ENCODE data around the gene ARCN1. TPM values are rescaled to one million over a fixed set of nuclear protein-coding genes. Genes with fewer than 3 reads are reported as not detected.

Gene ARCN1
- 162 and 165 TPM in 2 replicates for total RNA-seq

DNA sequence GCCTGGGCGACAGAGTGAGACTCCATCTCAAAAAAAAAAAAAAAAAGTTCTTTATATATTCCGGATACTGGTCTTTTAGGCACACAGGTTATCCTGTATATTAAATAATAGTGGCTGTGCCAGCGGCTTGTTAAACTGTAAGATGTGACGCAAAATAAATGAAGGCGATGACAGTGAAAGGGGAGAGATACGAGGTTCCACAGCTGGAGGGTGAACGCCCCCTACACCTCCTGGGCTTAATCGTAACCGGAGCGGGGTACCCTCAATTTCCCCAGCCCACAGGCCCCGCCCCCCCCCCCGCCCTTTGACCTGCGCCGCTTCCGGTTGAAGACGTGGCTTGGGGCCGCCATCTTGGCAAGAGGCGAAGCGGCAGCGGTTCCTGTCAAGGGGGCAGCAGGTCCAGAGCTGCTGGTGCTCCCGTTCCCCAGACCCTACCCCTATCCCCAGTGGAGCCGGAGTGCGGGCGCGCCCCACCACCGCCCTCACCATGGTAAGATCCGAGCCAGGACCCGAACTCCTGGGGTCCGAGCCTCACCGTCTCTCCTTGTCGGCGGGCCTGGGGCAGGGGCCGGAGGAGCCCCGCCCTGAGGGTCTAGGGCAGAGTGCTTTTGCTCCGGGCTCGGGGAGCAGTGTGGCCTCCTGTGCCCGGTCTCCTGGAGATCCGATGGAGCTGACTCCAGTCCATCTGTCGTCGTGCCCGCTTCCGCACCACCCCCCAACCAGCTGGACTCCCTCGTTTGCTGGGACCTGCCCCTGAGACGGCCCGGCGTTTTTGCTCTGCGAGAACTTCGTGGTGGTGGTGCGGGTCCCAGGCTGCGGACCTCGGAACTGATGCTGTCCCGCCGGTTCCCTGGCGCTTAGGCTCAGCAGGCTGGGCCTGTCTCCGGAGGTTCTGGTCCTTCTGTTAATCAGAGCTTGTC, at the start of gene ARCN1:
TSS of gene ARCN1 (plus strand) at position 349 of the 920 bp plus-strand sequence. CDS start at position 488, 139 bp downstream.
- intact Hi-C loops (cut with micrococcal nuclease), result loop anchor here (2.0 to 5.0 kb wide), 8 partner anchors 34 to 1244 kb away; partner anchors contain the start of genes DDX6, PHLDB1, UBE4A and VPS11
- Mint-ChIP-seq H3K36me3 (ENCODE audit: low read depth) (peaks cover 9% of the 10 kb centered on the region), H3K27me3 (ENCODE audit: insufficient read depth) (no peaks in the 10 kb centered on the region), H3K4me1 (ENCODE audit: low read depth) (peaks cover 51% of the 10 kb centered on the region), H3K27ac (peak within 1 kb of the TSS; percentile 96), H3K4me3 (peak within 1 kb of the TSS; percentile 98), H3K9me3 (no peaks in the 10 kb centered on the region)
- DNase-seq (ENCODE audit: low spot score), result peak; percentile 69

DNA sequence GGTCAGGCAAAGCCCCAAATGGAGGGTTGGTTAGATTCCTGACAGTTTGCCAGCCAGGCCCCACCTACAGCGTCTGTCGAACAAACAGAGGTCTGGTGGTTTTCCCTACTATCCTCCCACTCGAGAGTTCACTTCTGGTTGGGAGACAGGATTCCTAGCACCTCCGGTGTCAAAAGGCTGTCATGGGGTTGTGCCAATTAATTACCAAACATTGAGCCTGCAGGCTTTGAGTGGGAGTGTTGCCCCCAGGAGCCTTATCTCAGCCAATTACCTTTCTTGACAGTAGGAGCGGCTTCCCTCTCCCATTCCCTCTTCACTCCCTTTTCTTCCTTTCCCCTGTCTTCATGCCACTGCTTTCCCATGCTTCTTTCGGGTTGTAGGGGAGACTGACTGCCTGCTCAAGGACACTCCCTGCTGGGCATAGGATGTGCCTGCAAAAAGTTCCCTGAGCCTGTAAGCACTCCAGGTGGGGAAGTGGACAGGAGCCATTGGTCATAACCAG, 49.6 kb upstream of the ARCN1 start:
- no peaks in the 10 kb centered on the region for H3K27me3 Mint-ChIP-seq (ENCODE audit: insufficient read depth)
- no peaks in the 10 kb centered on the region for H3K4me1 Mint-ChIP-seq (ENCODE audit: low read depth)
- no peak for DNase-seq (ENCODE audit: low spot score)
- no peaks in the 10 kb centered on the region for H3K9me3 Mint-ChIP-seq
- intact Hi-C loops (cut with micrococcal nuclease), result no loop called here
- H3K36me3 Mint-ChIP-seq (ENCODE audit: low read depth), result peaks cover 49% of the 10 kb centered on the region
- H3K4me3 Mint-ChIP-seq, result no peak overlapping the region
- no peak overlapping the region for H3K27ac Mint-ChIP-seq

DNA sequence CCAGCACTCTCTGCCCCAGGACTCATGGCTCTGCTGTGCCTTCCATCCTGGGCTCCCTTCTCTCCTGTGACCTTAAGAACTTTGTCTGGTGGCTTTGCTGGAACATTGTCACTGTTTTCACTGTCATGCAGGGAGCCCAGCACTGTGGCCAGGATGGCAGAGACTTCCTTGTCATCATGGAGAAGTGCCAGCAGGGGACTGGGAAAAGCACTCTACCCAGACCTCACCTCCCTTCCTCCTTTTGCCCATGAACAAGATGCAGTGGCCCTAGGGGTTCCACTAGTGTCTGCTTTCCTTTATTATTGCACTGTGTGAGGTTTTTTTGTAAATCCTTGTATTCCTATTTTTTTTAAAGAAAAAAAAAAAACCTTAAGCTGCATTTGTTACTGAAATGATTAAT, 47.9 kb upstream of the ARCN1 start:
- DNase-seq (ENCODE audit: low spot score), result no peak
- H3K36me3 Mint-ChIP-seq (ENCODE audit: low read depth), result peaks cover 49% of the 10 kb centered on the region
- peak overlapping the region; percentile 7 for H3K27ac Mint-ChIP-seq

DNA sequence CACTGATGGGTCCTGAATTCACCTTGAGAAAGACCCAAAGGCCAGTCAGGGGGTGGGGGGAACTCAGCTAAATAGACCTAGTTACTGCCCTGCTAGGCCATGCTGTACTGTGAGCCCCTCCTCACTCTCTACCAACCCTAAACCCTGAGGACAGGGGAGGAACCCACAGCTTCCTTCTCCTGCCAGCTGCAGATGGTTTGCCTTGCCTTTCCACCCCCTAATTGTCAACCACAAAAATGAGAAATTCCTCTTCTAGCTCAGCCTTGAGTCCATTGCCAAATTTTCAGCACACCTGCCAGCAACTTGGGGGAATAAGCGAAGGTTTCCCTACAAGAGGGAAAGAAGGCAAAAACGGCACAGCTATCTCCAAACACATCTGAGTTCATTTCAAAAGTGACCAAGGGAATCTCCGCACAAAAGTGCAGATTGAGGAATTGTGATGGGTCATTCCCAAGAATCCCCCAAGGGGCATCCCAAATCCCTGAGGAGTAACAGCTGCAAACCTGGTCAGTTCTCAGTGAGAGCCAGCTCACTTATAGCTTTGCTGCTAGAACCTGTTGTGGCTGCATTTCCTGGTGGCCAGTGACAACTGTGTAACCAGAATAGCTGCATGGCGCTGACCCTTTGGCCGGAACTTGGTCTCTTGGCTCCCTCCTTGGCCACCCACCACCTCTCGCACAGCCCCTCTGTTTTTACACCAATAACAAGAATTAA, 47.3 kb upstream of the ARCN1 start:
- Mint-ChIP-seq H3K4me1 (ENCODE audit: low read depth) (peaks cover 11% of the 10 kb centered on the region), H3K36me3 (ENCODE audit: low read depth) (peaks cover 46% of the 10 kb centered on the region), H3K27ac (no peak overlapping the region), H3K27me3 (ENCODE audit: insufficient read depth) (no peaks in the 10 kb centered on the region), H3K9me3 (no peaks in the 10 kb centered on the region), H3K4me3 (no peak overlapping the region)
- intact Hi-C loops (cut with micrococcal nuclease), result loop anchor here (5.0 kb wide), 1 partner anchor 33 kb away; no protein-coding TSS in a partner anchor
- DNase-seq (ENCODE audit: low spot score), result no peak

More for the DNA sequence above, 47.9 kb upstream of the ARCN1 start:
- Mint-ChIP-seq H3K4me1 (ENCODE audit: low read depth) (peaks cover 5% of the 10 kb centered on the region), H3K9me3 (no peaks in the 10 kb centered on the region), H3K4me3 (no peak overlapping the region), H3K27me3 (ENCODE audit: insufficient read depth) (no peaks in the 10 kb centered on the region)
- intact Hi-C loops (cut with micrococcal nuclease), result no loop called here

DNA sequence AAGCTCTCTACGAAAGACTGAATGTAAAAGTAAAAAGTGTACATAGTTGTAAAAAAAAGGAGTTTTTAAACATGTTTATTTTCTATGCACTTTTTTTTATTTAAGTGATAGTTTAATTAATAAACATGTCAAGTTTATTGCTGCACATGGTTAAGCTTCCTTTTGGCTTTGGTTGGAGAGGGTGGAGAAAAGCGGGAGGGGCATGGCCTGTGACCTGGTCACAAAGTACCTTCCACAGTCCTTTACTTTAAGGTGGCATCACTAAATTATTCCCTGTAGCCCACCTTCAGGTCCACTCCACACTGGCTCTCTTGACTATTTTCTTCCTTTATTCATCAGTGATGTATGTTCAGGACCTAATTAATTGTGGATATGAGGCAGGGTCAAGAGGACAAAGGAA, 45.5 kb upstream of the ARCN1 start:
- H3K27me3 Mint-ChIP-seq (ENCODE audit: insufficient read depth), result no peaks in the 10 kb centered on the region
- intact Hi-C loops (cut with micrococcal nuclease), result loop anchor here (5.0 kb wide), 1 partner anchor 34 kb away; no protein-coding TSS in a partner anchor
- H3K27ac Mint-ChIP-seq, result no peak overlapping the region
- H3K36me3 Mint-ChIP-seq (ENCODE audit: low read depth), result peaks cover 31% of the 10 kb centered on the region
- no peaks in the 10 kb centered on the region for H3K9me3 Mint-ChIP-seq
- peaks cover 20% of the 10 kb centered on the region for H3K4me1 Mint-ChIP-seq (ENCODE audit: low read depth)
- DNase-seq (ENCODE audit: low spot score), result no peak
- no peak overlapping the region for H3K4me3 Mint-ChIP-seq

DNA sequence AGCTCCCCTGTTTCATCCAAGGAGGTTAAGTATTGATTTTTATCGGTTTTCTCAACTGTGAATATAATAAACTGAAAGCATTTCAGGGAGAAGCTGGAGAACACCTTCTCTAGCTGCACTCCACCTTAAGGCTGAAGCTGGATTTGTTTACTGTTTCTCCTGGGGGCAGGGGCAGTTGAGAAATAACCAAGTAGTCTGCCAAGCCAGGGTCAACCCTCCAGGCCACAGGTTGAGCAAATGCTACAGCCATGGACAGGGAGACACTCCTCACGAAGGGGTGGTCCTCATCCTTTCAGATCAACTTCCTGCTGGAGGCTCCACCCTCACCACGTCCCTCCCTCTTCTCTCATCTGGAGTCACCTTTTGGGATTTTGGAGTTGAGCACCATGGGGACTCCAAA, 45.1 kb upstream of the ARCN1 start, which contains the start of gene TTC36:
TSS of gene TTC36 (plus strand) at position 366 of the 400 bp plus-strand sequence. CDS start at position 387, 21 bp downstream.
- Mint-ChIP-seq H3K4me3 (peak within 1 kb of the TSS; percentile 0), H3K36me3 (ENCODE audit: low read depth) (peaks cover 27% of the 10 kb centered on the region), H3K27ac (no peak within 1 kb of the TSS), H3K9me3 (no peaks in the 10 kb centered on the region), H3K27me3 (ENCODE audit: insufficient read depth) (no peaks in the 10 kb centered on the region), H3K4me1 (ENCODE audit: low read depth) (peaks cover 21% of the 10 kb centered on the region)
- DNase-seq (ENCODE audit: low spot score), result no peak
- intact Hi-C loops (cut with micrococcal nuclease), result loop anchor here (5.0 kb wide), 1 partner anchor 35 kb away; no protein-coding TSS in a partner anchor

DNA sequence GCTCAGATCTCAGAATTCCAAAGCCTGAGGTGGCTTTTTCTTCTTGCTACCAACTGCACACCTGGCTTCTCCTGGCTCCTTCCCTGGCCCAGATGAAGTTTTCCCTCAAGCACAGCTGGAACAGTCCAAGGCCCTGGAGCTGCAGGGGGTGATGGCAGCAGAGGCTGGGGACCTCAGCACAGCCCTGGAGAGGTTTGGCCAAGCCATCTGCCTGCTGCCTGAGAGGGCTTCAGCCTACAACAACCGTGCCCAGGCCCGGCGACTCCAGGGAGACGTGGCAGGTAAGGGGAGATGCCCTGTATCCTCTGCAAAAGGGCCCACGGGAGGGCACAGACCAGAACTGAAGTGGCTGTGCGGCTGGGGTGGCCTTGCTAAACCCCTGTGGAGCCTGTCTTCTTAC, 43.7 kb upstream of the ARCN1 start:
- Mint-ChIP-seq H3K36me3 (ENCODE audit: low read depth) (peaks cover 19% of the 10 kb centered on the region), H3K4me1 (ENCODE audit: low read depth) (peaks cover 21% of the 10 kb centered on the region), H3K4me3 (no peak overlapping the region), H3K27ac (no peak overlapping the region), H3K9me3 (no peaks in the 10 kb centered on the region), H3K27me3 (ENCODE audit: insufficient read depth) (no peaks in the 10 kb centered on the region)
- intact Hi-C loops (cut with micrococcal nuclease), result loop anchor here (5.0 kb wide), 1 partner anchor 36 kb away; no protein-coding TSS in a partner anchor
- DNase-seq (ENCODE audit: low spot score), result no peak

DNA sequence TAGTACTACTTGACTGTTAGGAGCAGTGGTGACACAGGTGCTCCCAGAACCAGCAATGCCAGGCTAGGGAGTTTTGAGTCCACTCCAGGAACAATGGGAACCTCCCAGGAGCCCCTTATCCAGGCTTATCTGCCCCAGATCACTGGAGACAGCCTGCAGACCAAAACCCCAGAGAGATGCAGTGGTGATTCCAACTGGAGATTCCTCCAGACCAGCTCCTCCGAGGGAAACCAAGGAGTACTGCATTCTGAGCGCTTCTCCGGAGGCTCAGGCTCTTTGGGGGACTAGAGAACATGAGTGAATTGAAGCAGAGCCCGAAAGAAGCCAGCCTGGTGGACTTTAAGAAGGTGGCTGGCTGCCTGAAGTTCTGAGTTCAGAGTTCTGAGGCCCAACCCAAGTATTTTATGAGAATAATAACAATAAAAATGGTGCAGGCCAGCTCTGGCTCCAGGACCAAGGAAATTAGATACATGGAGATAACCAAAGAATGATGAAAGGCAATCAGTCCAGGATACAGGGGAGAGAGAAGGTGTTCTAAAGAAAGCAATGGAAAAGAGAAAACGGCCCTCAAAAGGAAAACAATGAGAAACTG, 42.5 kb upstream of the ARCN1 start:
- H3K27me3 Mint-ChIP-seq (ENCODE audit: insufficient read depth), result no peaks in the 10 kb centered on the region

DNA sequence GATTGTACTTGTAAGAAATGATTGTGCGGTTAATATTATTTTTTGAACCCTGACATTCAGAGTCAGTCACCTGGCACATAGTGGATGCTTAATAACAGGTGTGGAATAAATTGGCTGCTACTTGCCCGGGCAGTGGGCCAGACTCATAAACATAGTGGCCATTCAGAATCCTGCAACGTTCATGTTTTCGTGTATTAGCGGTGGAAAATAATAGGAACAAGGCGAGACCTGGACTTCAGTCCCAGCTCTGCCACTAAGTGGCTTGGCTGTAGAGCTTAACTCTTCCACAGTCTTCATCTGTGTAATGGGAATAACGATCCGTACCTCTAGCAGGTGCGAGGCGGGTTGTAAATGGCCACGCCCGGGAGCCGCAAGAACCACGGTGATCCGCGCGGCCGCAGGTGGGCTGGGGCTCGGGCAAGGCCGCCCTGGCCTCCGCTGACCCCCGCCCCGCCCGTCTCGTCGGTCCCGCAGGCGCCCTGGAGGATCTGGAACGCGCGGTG, 42.0 kb upstream of the ARCN1 start:
- Mint-ChIP-seq H3K4me3 (peak overlapping the region; percentile 89), H3K9me3 (no peaks in the 10 kb centered on the region), H3K27me3 (ENCODE audit: insufficient read depth) (no peaks in the 10 kb centered on the region), H3K4me1 (ENCODE audit: low read depth) (peaks cover 21% of the 10 kb centered on the region), H3K27ac (peak overlapping the region; percentile 83), H3K36me3 (ENCODE audit: low read depth) (peaks cover 8% of the 10 kb centered on the region)
- intact Hi-C loops (cut with micrococcal nuclease), result no loop called here
- no peak for DNase-seq (ENCODE audit: low spot score)

More for the DNA sequence above, 42.5 kb upstream of the ARCN1 start:
- Mint-ChIP-seq H3K4me1 (ENCODE audit: low read depth) (peaks cover 21% of the 10 kb centered on the region), H3K36me3 (ENCODE audit: low read depth) (peaks cover 11% of the 10 kb centered on the region), H3K4me3 (peak overlapping the region; percentile 89), H3K27ac (peak overlapping the region; percentile 83), H3K9me3 (no peaks in the 10 kb centered on the region)
- intact Hi-C loops (cut with micrococcal nuclease), result loop anchor here (5.0 kb wide), 1 partner anchor 37 kb away; no protein-coding TSS in a partner anchor
- DNase-seq (ENCODE audit: low spot score), result no peak

DNA sequence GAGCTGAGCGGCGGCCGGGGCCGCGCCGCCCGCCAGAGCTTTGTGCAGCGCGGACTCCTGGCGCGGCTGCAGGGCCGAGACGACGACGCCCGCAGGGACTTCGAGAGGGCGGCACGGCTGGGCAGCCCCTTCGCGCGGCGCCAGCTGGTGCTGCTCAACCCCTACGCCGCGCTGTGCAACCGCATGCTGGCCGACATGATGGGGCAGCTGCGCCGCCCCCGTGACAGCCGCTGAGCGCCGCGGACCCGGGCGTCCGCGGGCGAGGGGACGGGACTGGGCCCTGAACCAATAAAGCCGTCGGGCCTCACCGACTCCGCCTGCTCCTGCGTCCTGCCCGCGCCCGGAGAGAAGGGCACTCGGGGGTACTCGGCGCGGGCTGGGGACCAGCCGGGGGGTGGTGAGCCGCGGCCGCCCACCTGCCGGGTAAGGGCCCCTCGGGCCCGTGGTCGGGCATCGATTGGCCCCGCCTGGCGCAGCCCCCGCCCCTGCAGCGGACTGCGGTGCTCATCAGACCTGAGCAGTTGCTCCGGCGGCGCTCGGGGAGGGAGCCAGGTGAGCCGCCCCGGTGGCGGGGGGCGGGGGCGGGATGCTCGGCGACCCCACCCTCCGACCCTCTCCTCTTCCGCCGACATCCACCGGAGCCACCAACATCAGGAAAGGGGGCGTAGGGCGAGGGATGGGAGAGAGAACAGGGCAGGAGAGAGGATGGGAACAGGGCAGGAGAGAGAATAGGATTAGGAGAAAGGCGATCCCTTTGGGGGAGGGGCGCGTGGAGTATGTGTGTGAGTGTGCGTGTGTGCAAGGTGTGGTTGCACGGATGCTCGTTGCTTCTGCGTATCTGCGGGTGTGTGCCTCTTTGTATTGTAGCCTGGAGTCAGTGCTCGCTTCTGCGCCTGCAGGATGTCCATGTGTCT, 41.3 kb upstream of the ARCN1 start, which contains the start of gene TMEM25:
TSS of gene TMEM25 (plus strand) at position 510 of the 914 bp plus-strand sequence. CDS start 610 bp downstream, outside the sequence.
- H3K27me3 Mint-ChIP-seq (ENCODE audit: insufficient read depth), result no peaks in the 10 kb centered on the region
- H3K4me3 Mint-ChIP-seq, result peak within 1 kb of the TSS; percentile 89
- peak within 1 kb of the TSS; percentile 88 for H3K27ac Mint-ChIP-seq
- DNase-seq (ENCODE audit: low spot score), result peak; percentile 71
- H3K4me1 Mint-ChIP-seq (ENCODE audit: low read depth), result peaks cover 21% of the 10 kb centered on the region
- no peaks in the 10 kb centered on the region for H3K9me3 Mint-ChIP-seq
- intact Hi-C loops (cut with micrococcal nuclease), result loop anchor here (1.0 kb wide), 2 partner anchors 35 to 95 kb away; partner anchors contain the start of gene KMT2A
- H3K36me3 Mint-ChIP-seq (ENCODE audit: low read depth), result peaks cover 8% of the 10 kb centered on the region

DNA sequence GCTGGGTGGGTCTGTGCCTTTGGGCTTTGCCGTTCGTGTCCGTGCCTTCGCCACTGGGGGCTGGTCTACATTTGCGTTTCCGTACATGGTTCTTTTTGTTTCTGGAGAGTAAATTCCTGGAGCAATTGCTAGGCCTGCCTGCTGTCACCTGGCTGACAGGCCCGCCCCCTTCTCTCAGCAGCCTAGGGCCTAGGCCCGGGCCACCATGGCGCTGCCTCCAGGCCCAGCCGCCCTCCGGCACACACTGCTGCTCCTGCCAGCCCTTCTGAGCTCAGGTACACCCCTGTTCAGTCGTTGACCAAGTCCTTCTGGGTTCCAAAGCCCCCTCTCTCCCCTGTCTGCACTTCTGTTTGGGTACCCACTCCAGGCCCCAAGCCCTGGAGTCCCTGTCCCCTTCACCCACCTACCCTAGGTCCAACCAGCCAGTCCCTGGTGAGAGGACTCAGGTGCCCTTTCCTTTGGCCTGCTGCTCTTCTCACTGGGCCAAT, 40.6 kb upstream of the ARCN1 start:
- H3K27ac Mint-ChIP-seq, result peak overlapping the region; percentile 88
- H3K9me3 Mint-ChIP-seq, result no peaks in the 10 kb centered on the region
- peaks cover 21% of the 10 kb centered on the region for H3K4me1 Mint-ChIP-seq (ENCODE audit: low read depth)
- peaks cover 6% of the 10 kb centered on the region for H3K36me3 Mint-ChIP-seq (ENCODE audit: low read depth)
- H3K4me3 Mint-ChIP-seq, result peak overlapping the region; percentile 89
- intact Hi-C loops (cut with micrococcal nuclease), result loop anchor here (1.0 kb wide), 2 partner anchors 35 to 95 kb away; partner anchors contain the start of gene KMT2A
- no peak for DNase-seq (ENCODE audit: low spot score)
- H3K27me3 Mint-ChIP-seq (ENCODE audit: insufficient read depth), result no peaks in the 10 kb centered on the region
